B cell (primary cell): ENCODE data around the gene NR3C2. TPM values are rescaled to one million over a fixed set of nuclear protein-coding genes. Genes with fewer than 3 reads are reported as not detected.

Source experiments
- ATAC-seq: fragments of 200-7000 bp; cut with Tn5 transposase; one replicate; pipeline ENCODE4 v1.10.0; 2021; ENCODE audit warnings: low read depth, mild to moderate bottlenecking, moderate number of reproducible peaks, moderate library complexity
- CTCF ChIA-PET: fragments of 350-600 bp; sonication (Branson Sonifier 250); formaldehyde crosslinking; loops from one replicate; lab custom pipeline; 2021; ENCODE audit warnings: antibody characterized with exemption, inconsistent platforms; lab: Charles Lee
- POLR2A ChIA-PET: fragments of 350-600 bp; sonication (Branson Sonifier 250); formaldehyde crosslinking; loops from one replicate; lab custom pipeline; 2021; ENCODE audit warnings: antibody characterized with exemption; lab: Charles Lee
- DNase-seq: peaks from one replicate; pipeline ENCODE4 v3.0.0; 2013
- H2AFZ ChIP-seq: 2 replicates; pipeline ENCODE4 v1.6.1; 2012; ENCODE audit warnings: mild to moderate bottlenecking, low read depth, low read length; ENCODE audit not compliant: insufficient read depth, poor library complexity, severe bottlenecking
- H3K27ac ChIP-seq, 2 donors: 1 replicate in 1 of 2; 2 replicates in 1 of 2; pipeline ENCODE4 v1.5.1; 2012 to 2013; ENCODE audit warnings: low read length in 2 of 2, mild to moderate bottlenecking in 2 of 2, moderate library complexity in 1 of 2
- H3K27me3 ChIP-seq, 4 experiments: fragments of 200-600 bp in 1 of 4; sonication (generic) in 1 of 4; replicated peaks in 1 of 4; 1 replicate in 2 of 4; 2 replicates in 2 of 4; pipeline versions ENCODE4 v1.6.1 to v1.7.0; 2013 to 2016; ENCODE audit warnings: low read length in 3 of 4, mild to moderate bottlenecking in 2 of 4, mixed read lengths in 1 of 4, moderate library complexity in 1 of 4; ENCODE audit not compliant: insufficient read depth in 4 of 4, control insufficient read depth in 3 of 4; ENCODE audit errors: control extremely low read depth in 1 of 4
- H3K36me3 ChIP-seq, 2 experiments: replicated peaks in 1 of 2; 1 replicate in 1 of 2; 2 replicates in 1 of 2; pipeline versions ENCODE4 v1.6.1 to v1.7.1; 2013; ENCODE audit warnings: low read length in 1 of 2; ENCODE audit not compliant: insufficient read depth in 2 of 2, control insufficient read depth in 1 of 2; ENCODE audit errors: control extremely low read depth in 1 of 2, extremely low read depth in 1 of 2
- H3K4me1 ChIP-seq, 2 donors: fragments of 200-600 bp in 1 of 2; sonication (generic) in 1 of 2; 1 replicate in 1 of 2; 2 replicates in 1 of 2; pipeline versions ENCODE4 v1.5.1 to v1.6.1; 2013 to 2017; ENCODE audit warnings: low read length in 2 of 2; ENCODE audit not compliant: control insufficient read depth in 2 of 2, insufficient read depth in 2 of 2
- H3K4me2 ChIP-seq: replicated peaks from 2 replicates; pipeline ENCODE3; 2012; ENCODE audit warnings: mild to moderate bottlenecking, low read depth, low read length; ENCODE audit not compliant: poor library complexity, severe bottlenecking
- H3K4me3 ChIP-seq, 5 experiments: fragments of 200-600 bp in 1 of 5; sonication (generic) in 1 of 5; 1 replicate in 3 of 5; 2 replicates in 2 of 5; pipeline versions ENCODE4 v1.5.1 to v1.7.0; 2011 to 2016; ENCODE audit warnings: low read length in 4 of 5, mild to moderate bottlenecking in 4 of 5, low read depth in 2 of 5, control low read depth in 1 of 5, moderate library complexity in 1 of 5; ENCODE audit not compliant: insufficient read depth in 1 of 5; ENCODE audit errors: control extremely low read depth in 1 of 5, extremely low read depth in 1 of 5
- H3K79me2 ChIP-seq: fragments of 200-600 bp; sonication (generic); one replicate; pipeline ENCODE4 v1.6.0; 2016; ENCODE audit warnings: low read length; ENCODE audit not compliant: control insufficient read depth, insufficient read depth
- H3K9ac ChIP-seq: fragments of 200-600 bp; sonication (generic); 2 replicates; pipeline ENCODE4 v1.6.1; 2017; ENCODE audit warnings: mild to moderate bottlenecking, low read length, moderate library complexity
- H3K9me3 ChIP-seq, 3 donors: one replicate each; pipeline versions ENCODE4 v1.6.1 to v1.7.1; 2013; ENCODE audit warnings: low read length in 2 of 3; ENCODE audit not compliant: control insufficient read depth in 2 of 3, insufficient read depth in 1 of 3; ENCODE audit errors: control extremely low read depth in 1 of 3
- H4K20me1 ChIP-seq: 2 replicates; pipeline ENCODE4 v1.6.0; 2012; ENCODE audit warnings: mild to moderate bottlenecking, low read length; ENCODE audit not compliant: insufficient read depth, control insufficient read depth, poor library complexity, severe bottlenecking
- H3K27ac Mint-ChIP-seq: one replicate; pipeline ENCODE4 v1.8.0; 2021; ENCODE audit warnings: mixed read lengths
- H3K27me3 Mint-ChIP-seq: one replicate; pipeline ENCODE4 v1.8.0; 2021; ENCODE audit warnings: mixed read lengths
- H3K4me1 Mint-ChIP-seq: one replicate; pipeline ENCODE4 v1.8.0; 2021; ENCODE audit warnings: mixed read lengths
- H3K4me3 Mint-ChIP-seq: one replicate; pipeline ENCODE4 v1.8.0; 2021; ENCODE audit warnings: mixed read lengths
- H3K9me3 Mint-ChIP-seq: one replicate; pipeline ENCODE4 v1.8.0; 2022; ENCODE audit warnings: mixed read lengths; ENCODE audit not compliant: insufficient read depth
- EZH2 ChIP-seq: IDR thresholded peaks from 2 replicates; pipeline ENCODE4 v1.6.1; 2012; ENCODE audit warnings: borderline replicate concordance, low read depth, mild to moderate bottlenecking, moderate library complexity, low read length; ENCODE audit not compliant: insufficient read depth, poor library complexity, severe bottlenecking
- WGBS: methylation state at CpG from one replicate; pipeline ENCODE4 v1.1.5; 2013; ENCODE audit warnings: missing lambda C conversion rate; ENCODE audit not compliant: insufficient coverage; 5-methylcytosine and 5-hydroxymethylcytosine counted together
- intact Hi-C: fragments of 100-400 bp; cut with micrococcal nuclease; formaldehyde crosslinking; loops from one replicate; pipeline ENCODE4 v1.10.0; 2022
- polyA plus RNA-seq: library from polyadenylated mRNA; depleted of rRNA; stranded (reverse); fragments of >200 nt; gene quantifications from 2 replicates; pipeline ENCODE4 v1.2.3, GENCODE V29; 2012
- total RNA-seq, 2 donors: library from RNA; stranded (reverse); fragments of 120-200 nt in 1 of 2; gene quantifications; 1 replicate in 1 of 2; 2 replicates in 1 of 2; pipeline versions ENCODE4 v1.2.3 to v1.2.4, GENCODE V29; 2013 to 2022
- TF ChIP-seq, protein P1 (sequence below): fragments of 200-600 bp; IDR thresholded peaks from one replicate; pipeline ENCODE4 v1.8.0; 2022; ENCODE audit warnings: antibody characterized with exemption, mild to moderate bottlenecking

The NR3C2 gene
- total and polyA plus RNA-seq, 2 donors (not counting 1 experiment from before 2014, with no cell fraction given), result 6.7 to 19.3 TPM

- DNase-seq (no peak), ATAC-seq (no peak)
- CTCF ChIA-PET, result no interaction called here
These were observed 130.7 kb downstream of the NR3C2 start for GRCh38 chr4:148311526-148311925.

GRCh38 chr4:148310756-148311155 lies 131.5 kb downstream of the NR3C2 start:
- Histone ChIP-seq H3K36me3 (no peaks in the 10 kb centered on the region), H4K20me1 (no peaks in the 10 kb centered on the region), H3K4me1 (no peaks in the 10 kb centered on the region), H3K4me3 (no peak overlapping the region), H3K9ac (no peak overlapping the region), H3K4me2 (no peak overlapping the region), H3K27ac (no peak overlapping the region), H3K9me3 (peaks cover 0 to 1% (median 0%) of the 10 kb centered on the region in 3 donors), H3K27me3 (no peaks in the 10 kb centered on the region), H2AFZ (no peak overlapping the region), H3K79me2 (no peaks in the 10 kb centered on the region)
- Mint-ChIP-seq H3K27me3 (no peaks in the 10 kb centered on the region), H3K4me3 (no peak overlapping the region), H3K4me1 (no peaks in the 10 kb centered on the region), H3K9me3 (no peaks in the 10 kb centered on the region), H3K27ac (no peak overlapping the region)
- ChIA-PET CTCF (no interaction called here), POLR2A (no interaction called here)
- TF ChIP-seq EZH2, result no peak
- TF ChIP-seq, protein P1, sequence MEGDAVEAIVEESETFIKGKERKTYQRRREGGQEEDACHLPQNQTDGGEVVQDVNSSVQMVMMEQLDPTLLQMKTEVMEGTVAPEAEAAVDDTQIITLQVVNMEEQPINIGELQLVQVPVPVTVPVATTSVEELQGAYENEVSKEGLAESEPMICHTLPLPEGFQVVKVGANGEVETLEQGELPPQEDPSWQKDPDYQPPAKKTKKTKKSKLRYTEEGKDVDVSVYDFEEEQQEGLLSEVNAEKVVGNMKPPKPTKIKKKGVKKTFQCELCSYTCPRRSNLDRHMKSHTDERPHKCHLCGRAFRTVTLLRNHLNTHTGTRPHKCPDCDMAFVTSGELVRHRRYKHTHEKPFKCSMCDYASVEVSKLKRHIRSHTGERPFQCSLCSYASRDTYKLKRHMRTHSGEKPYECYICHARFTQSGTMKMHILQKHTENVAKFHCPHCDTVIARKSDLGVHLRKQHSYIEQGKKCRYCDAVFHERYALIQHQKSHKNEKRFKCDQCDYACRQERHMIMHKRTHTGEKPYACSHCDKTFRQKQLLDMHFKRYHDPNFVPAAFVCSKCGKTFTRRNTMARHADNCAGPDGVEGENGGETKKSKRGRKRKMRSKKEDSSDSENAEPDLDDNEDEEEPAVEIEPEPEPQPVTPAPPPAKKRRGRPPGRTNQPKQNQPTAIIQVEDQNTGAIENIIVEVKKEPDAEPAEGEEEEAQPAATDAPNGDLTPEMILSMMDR, result no peak
- no peak for DNase-seq
- 81% methylated on average over 3 of the region's 3 CpGs for whole genome bisulfite sequencing
- intact Hi-C loops, result no loop called here
- no peak for ATAC-seq

More at GRCh38 chr4:148311526-148311925, 130.7 kb downstream of the NR3C2 start:
- Histone ChIP-seq H3K27ac (no peak overlapping the region), H3K36me3 (no peaks in the 10 kb centered on the region), H2AFZ (no peak overlapping the region), H3K4me3 (no peak overlapping the region), H3K27me3 (no peaks in the 10 kb centered on the region), H3K4me2 (no peak overlapping the region), H3K79me2 (no peaks in the 10 kb centered on the region), H4K20me1 (no peaks in the 10 kb centered on the region), H3K4me1 (no peaks in the 10 kb centered on the region), H3K9ac (no peak overlapping the region), H3K9me3 (peaks cover 0 to 1% (median 0%) of the 10 kb centered on the region in 3 donors)
- Mint-ChIP-seq H3K27ac (no peak overlapping the region), H3K27me3 (no peaks in the 10 kb centered on the region), H3K9me3 (no peaks in the 10 kb centered on the region), H3K4me1 (no peaks in the 10 kb centered on the region), H3K4me3 (no peak overlapping the region)
- intact Hi-C loops, result no loop called here
- POLR2A ChIA-PET, result no interaction called here
- no peak for TF ChIP-seq EZH2
- TF ChIP-seq, protein P1, result no peak
